Measurements from ENCODE around the gene CDK6. TPM values are rescaled to one million over a fixed set of nuclear protein-coding genes. Genes with fewer than 3 reads are reported as not detected.

CDK6 gene
- total RNA-seq, 1 donor from 2014 or later = 6.0 TPM

DNA sequence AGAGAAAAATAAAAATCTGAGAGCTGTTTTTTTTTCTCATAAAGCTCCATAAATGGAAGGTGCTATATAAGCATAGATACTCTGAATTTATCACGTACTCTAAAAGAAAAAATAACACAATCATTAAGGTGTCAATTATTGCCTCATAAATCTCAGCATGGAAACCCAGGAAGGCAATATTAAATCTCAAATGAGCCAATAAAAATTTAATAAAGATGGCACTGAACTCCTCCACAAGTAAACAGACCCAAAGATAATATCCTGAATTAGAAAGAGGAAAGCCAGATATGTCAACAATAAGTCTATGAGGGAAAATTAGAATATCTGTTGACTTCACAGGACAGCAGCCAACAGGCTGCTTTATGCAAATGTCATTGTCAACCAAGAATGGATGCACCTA, 66.5 kb downstream of the CDK6 start:
- Mint-ChIP-seq H3K4me3 (no peak overlapping the region), H3K27ac (no peak overlapping the region), H3K27me3 (ENCODE audit: insufficient read depth, low read depth) (no peaks in the 10 kb centered on the region), H3K36me3 (peaks cover 12% of the 10 kb centered on the region), H3K9me3 (no peaks in the 10 kb centered on the region), H3K4me1 (peaks cover 9% of the 10 kb centered on the region)
- Histone ChIP-seq H3K36me3 (no peaks in the 10 kb centered on the region), H3K9ac (no peak overlapping the region), H3F3A (ENCODE audit: low read depth) (no peaks in the 10 kb centered on the region), H3K27me3 (no peaks in the 10 kb centered on the region), H3K4me1 (peaks cover 15% of the 10 kb centered on the region), H3K4me3 (no peak overlapping the region), H3K4me2 (no peak overlapping the region), H4K20me1 (ENCODE audit: low read depth) (no peaks in the 10 kb centered on the region), H2AFZ (replicated peaks) (no peak overlapping the region), H3K79me2 (ENCODE audit: low read depth) (no peaks in the 10 kb centered on the region), H3K27ac (no peak overlapping the region), H3K9me3 (ENCODE audit: low read depth) (no peaks in the 10 kb centered on the region)
- no peak for TF ChIP-seq EZH2 (IDR thresholded peaks at IDR 0.05)
- TF ChIP-seq EZH2phosphoT487 (IDR thresholded peaks at IDR 0.05) = no peak
- TF ChIP-seq, protein P1, sequence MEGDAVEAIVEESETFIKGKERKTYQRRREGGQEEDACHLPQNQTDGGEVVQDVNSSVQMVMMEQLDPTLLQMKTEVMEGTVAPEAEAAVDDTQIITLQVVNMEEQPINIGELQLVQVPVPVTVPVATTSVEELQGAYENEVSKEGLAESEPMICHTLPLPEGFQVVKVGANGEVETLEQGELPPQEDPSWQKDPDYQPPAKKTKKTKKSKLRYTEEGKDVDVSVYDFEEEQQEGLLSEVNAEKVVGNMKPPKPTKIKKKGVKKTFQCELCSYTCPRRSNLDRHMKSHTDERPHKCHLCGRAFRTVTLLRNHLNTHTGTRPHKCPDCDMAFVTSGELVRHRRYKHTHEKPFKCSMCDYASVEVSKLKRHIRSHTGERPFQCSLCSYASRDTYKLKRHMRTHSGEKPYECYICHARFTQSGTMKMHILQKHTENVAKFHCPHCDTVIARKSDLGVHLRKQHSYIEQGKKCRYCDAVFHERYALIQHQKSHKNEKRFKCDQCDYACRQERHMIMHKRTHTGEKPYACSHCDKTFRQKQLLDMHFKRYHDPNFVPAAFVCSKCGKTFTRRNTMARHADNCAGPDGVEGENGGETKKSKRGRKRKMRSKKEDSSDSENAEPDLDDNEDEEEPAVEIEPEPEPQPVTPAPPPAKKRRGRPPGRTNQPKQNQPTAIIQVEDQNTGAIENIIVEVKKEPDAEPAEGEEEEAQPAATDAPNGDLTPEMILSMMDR (IDR thresholded peaks at IDR 0.05) = no peak
- no peak for DNase-seq (ENCODE audit: low spot score)

- Mint-ChIP-seq H3K4me1 (peaks cover 9% of the 10 kb centered on the region), H3K36me3 (peaks cover 7% of the 10 kb centered on the region), H3K9me3 (no peaks in the 10 kb centered on the region), H3K27ac (no peak overlapping the region), H3K27me3 (ENCODE audit: insufficient read depth, low read depth) (no peaks in the 10 kb centered on the region), H3K4me3 (no peak overlapping the region)
- H3K79me2 ChIP-seq (ENCODE audit: low read depth) = no peaks in the 10 kb centered on the region
- H2AFZ ChIP-seq (replicated peaks) = no peak overlapping the region
- no peaks in the 10 kb centered on the region for H3F3A ChIP-seq (ENCODE audit: low read depth)
- DNase-seq (ENCODE audit: low spot score) = no peak
- no peaks in the 10 kb centered on the region for H3K9me3 ChIP-seq (ENCODE audit: low read depth)
- H3K9ac ChIP-seq = no peak overlapping the region
- no peak overlapping the region for H3K4me2 ChIP-seq
- peaks cover 15% of the 10 kb centered on the region for H3K4me1 ChIP-seq
- no peaks in the 10 kb centered on the region for H4K20me1 ChIP-seq (ENCODE audit: low read depth)
- H3K27ac ChIP-seq = no peak overlapping the region
- no peak for TF ChIP-seq EZH2phosphoT487 (IDR thresholded peaks at IDR 0.05)
- TF ChIP-seq, protein P1 (IDR thresholded peaks at IDR 0.05) = no peak
- TF ChIP-seq EZH2 (IDR thresholded peaks at IDR 0.05) = no peak
- no peaks in the 10 kb centered on the region for H3K27me3 ChIP-seq
- H3K36me3 ChIP-seq = no peaks in the 10 kb centered on the region
- H3K4me3 ChIP-seq = no peak overlapping the region
Measured at GRCh38 chr7:92769394-92769699, 67.0 kb downstream of the CDK6 start.

GRCh38 chr7:92768501-92769393, 67.6 kb downstream of the CDK6 start:
- H3K4me2 ChIP-seq = peak overlapping the region; percentile 45
- H3K36me3 ChIP-seq = no peaks in the 10 kb centered on the region
- no peak overlapping the region for H3K4me3 ChIP-seq
- no peaks in the 10 kb centered on the region for H3K79me2 ChIP-seq (ENCODE audit: low read depth)
- no peaks in the 10 kb centered on the region for H3K9me3 ChIP-seq (ENCODE audit: low read depth)
- TF ChIP-seq EZH2 (IDR thresholded peaks at IDR 0.05) (no peak), EZH2phosphoT487 (IDR thresholded peaks at IDR 0.05) (no peak)
- Mint-ChIP-seq H3K9me3 (no peaks in the 10 kb centered on the region), H3K36me3 (peaks cover 9% of the 10 kb centered on the region), H3K27me3 (ENCODE audit: insufficient read depth, low read depth) (no peaks in the 10 kb centered on the region), H3K4me3 (no peak overlapping the region), H3K27ac (peak overlapping the region; percentile 76), H3K4me1 (peaks cover 9% of the 10 kb centered on the region)
- peaks cover 5% of the 10 kb centered on the region for H3F3A ChIP-seq (ENCODE audit: low read depth)
- no peak overlapping the region for H3K9ac ChIP-seq
- no peak overlapping the region for H3K27ac ChIP-seq
- peak overlapping the region; percentile 96 for H2AFZ ChIP-seq (replicated peaks)
- no peak for DNase-seq (ENCODE audit: low spot score)
- no peaks in the 10 kb centered on the region for H3K27me3 ChIP-seq
- H4K20me1 ChIP-seq (ENCODE audit: low read depth) = no peaks in the 10 kb centered on the region
- peaks cover 20% of the 10 kb centered on the region for H3K4me1 ChIP-seq

- Mint-ChIP-seq H3K9me3 (no peaks in the 10 kb centered on the region), H3K4me1 (peaks cover 13% of the 10 kb centered on the region), H3K36me3 (peaks cover 9% of the 10 kb centered on the region), H3K4me3 (no peak overlapping the region), H3K27me3 (ENCODE audit: insufficient read depth, low read depth) (no peaks in the 10 kb centered on the region), H3K27ac (no peak overlapping the region)
- no peak overlapping the region for H3K4me2 ChIP-seq
- H3K36me3 ChIP-seq = no peaks in the 10 kb centered on the region
- H3K4me1 ChIP-seq = peaks cover 27% of the 10 kb centered on the region
- no peaks in the 10 kb centered on the region for H3K9me3 ChIP-seq (ENCODE audit: low read depth)
- H3F3A ChIP-seq (ENCODE audit: low read depth) = peaks cover 5% of the 10 kb centered on the region
- H4K20me1 ChIP-seq (ENCODE audit: low read depth) = no peaks in the 10 kb centered on the region
- no peaks in the 10 kb centered on the region for H3K79me2 ChIP-seq (ENCODE audit: low read depth)
- H3K4me3 ChIP-seq = no peak overlapping the region
- no peaks in the 10 kb centered on the region for H3K27me3 ChIP-seq
- no peak overlapping the region for H3K9ac ChIP-seq
- TF ChIP-seq, protein P1 (IDR thresholded peaks at IDR 0.05) = no peak
- TF ChIP-seq EZH2 (IDR thresholded peaks at IDR 0.05) (no peak), EZH2phosphoT487 (IDR thresholded peaks at IDR 0.05) (no peak)
- no peak overlapping the region for H2AFZ ChIP-seq (replicated peaks)
- no peak overlapping the region for H3K27ac ChIP-seq
- no peak for DNase-seq (ENCODE audit: low spot score)
Measured at GRCh38 chr7:92767437-92767836, 68.9 kb downstream of the CDK6 start.

Data from neural progenitor cell (in vitro differentiated cells).